HTERT RPE-1 (cell line): ENCODE measurements around the gene BFAR.
"Not testable (repeated sequence)": the region's sequence is repeated elsewhere in the genome, so short reads cannot be mapped to it uniquely, and the experiment has no call there.

Source experiments
- in situ Hi-C: fragments of 300-500 bp; cut with MboI; formaldehyde crosslinking; loops from 4 replicates; pipeline ENCODE4 v1.14.3; 2020; ENCODE audit warnings: low sequenced_read_pairs

The BFAR gene

GRCh38 chr16:14685870-14686793, 53.4 kb downstream of the BFAR start:
- in situ Hi-C loops = not testable (repeated sequence)

- in situ Hi-C loops = not testable (repeated sequence)
Observed at GRCh38 chr16:14694129-14694528, 61.4 kb downstream of the BFAR start, which contains the start of gene PLA2G10. PLA2G10 (minus strand) TSS chr16:14694308; CDS start chr16:14694229, 79 bp downstream.

GRCh38 chr16:14701859-14702258, 69.1 kb downstream of the BFAR start:
- in situ Hi-C loops = not testable (repeated sequence)

GRCh38 chr16:14702672-14703071, 69.9 kb downstream of the BFAR start:
- in situ Hi-C loops = not testable (repeated sequence)

GRCh38 chr16:14703156-14704011, 70.6 kb downstream of the BFAR start, which contains the start of gene NPIPA3:
NPIPA3 (plus strand) TSS chr16:14703411; CDS start chr16:14708944, 5,533 bp downstream.
- in situ Hi-C loops = not testable (repeated sequence)
